Epithelial cell of esophagus (primary cell): ENCODE measurements around the gene ELAC1.
A peak's percentile ranks its signal among the peaks of the same experiment; 100 is the strongest.

Source experiments
- DNase-seq: peaks from one replicate; pipeline ENCODE4 v3.0.0; 2010; ENCODE audit warnings: low read depth
- H3K4me3 ChIP-seq: 2 replicates; pipeline ENCODE4 v1.5.1; 2011; ENCODE audit warnings: mild to moderate bottlenecking, low read length, control low read depth
- TF ChIP-seq, protein P1 (sequence below): IDR thresholded peaks from 2 replicates; pipeline ENCODE4 v1.5.1; 2011; ENCODE audit warnings: low read depth, mild to moderate bottlenecking, low read length, control low read depth, inconsistent platforms; ENCODE audit not compliant: insufficient read depth; ENCODE audit errors: missing control alignments

Gene ELAC1

DNA sequence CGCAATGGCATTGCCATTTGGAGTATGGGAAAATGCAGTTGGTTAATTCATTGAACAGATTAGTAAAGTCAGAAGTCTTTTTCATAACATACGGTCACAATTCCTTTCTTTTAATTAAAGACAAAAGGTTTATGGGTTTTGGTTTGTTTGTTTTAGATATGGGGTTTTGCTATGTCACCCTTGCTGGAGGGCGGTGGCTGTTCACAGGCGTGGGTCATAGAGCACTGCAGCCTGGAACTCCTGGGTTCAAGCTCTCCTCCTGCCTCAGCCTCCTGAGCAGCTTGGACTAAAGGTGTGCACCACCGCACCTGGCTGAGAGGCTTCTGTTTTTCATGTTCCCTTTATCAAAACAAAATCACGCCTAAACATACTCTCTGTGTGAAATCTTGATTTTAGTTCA is 18.7 kb upstream of the ELAC1 start:
- DNase-seq = no peak
- TF ChIP-seq, protein P1, sequence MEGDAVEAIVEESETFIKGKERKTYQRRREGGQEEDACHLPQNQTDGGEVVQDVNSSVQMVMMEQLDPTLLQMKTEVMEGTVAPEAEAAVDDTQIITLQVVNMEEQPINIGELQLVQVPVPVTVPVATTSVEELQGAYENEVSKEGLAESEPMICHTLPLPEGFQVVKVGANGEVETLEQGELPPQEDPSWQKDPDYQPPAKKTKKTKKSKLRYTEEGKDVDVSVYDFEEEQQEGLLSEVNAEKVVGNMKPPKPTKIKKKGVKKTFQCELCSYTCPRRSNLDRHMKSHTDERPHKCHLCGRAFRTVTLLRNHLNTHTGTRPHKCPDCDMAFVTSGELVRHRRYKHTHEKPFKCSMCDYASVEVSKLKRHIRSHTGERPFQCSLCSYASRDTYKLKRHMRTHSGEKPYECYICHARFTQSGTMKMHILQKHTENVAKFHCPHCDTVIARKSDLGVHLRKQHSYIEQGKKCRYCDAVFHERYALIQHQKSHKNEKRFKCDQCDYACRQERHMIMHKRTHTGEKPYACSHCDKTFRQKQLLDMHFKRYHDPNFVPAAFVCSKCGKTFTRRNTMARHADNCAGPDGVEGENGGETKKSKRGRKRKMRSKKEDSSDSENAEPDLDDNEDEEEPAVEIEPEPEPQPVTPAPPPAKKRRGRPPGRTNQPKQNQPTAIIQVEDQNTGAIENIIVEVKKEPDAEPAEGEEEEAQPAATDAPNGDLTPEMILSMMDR = no peak
- no peak overlapping the region for H3K4me3 ChIP-seq

DNA sequence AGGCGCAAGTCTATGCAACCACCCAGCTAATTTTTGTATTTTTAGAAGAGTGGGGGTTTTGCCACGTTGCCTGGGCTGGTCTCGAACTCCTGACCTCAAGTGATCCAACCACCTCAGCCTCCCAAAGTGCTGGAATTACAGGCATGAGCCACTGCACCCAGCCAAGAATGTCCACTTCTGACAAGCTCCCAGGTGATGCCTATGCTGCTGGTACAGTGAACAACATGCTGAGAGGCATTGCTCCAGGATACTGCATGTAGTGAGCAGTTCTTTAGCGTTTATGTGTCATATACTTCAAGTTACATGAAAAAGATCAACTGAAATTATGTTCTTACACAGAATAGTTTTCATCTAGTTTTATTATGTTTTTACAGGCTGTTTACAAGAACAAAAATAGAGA is 17.2 kb upstream of the ELAC1 start:
- no peak overlapping the region for H3K4me3 ChIP-seq
- no peak for DNase-seq
- TF ChIP-seq, protein P1 = no peak

DNA sequence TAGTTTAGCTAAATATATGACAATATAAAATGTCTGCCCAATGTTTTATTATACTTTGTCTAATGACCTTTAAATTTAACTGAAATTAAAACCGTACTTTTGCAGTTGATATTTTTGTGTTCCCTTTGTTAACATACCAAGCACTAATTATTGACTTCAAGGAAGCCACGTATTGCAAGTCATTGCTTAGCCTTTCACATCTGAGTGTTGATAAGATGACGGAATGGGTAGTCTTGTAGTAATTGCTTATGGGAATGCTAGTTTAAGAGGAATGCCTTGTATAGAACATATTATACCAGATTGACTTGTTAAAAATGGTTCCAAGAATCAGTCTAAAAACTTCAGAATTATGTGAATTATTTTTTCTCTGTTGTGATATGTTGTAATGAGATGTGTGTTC is 14.0 kb upstream of the ELAC1 start:
- TF ChIP-seq, protein P1 = no peak
- no peak for DNase-seq
- H3K4me3 ChIP-seq = no peak overlapping the region

DNA sequence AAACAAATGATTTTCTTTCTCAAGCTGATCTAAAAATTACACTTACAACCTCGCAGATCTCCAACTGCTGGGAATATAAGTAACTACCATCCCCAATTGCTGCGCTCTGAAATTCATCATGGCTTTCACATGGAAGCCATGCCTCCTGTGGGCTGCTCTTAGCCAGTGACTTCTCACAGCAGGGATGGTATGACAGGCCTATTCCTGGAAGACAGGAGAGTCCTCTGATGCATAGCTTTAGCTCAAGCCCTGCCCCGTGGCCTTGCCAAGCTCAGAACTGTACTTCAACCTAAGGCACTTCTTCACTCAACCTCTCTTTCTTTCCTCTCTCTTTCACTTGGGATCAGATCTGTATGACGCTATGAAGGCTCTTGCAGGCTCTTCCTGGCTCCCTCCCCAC is 12.6 kb upstream of the ELAC1 start:
- DNase-seq = no peak
- TF ChIP-seq, protein P1 = no peak
- no peak overlapping the region for H3K4me3 ChIP-seq

DNA sequence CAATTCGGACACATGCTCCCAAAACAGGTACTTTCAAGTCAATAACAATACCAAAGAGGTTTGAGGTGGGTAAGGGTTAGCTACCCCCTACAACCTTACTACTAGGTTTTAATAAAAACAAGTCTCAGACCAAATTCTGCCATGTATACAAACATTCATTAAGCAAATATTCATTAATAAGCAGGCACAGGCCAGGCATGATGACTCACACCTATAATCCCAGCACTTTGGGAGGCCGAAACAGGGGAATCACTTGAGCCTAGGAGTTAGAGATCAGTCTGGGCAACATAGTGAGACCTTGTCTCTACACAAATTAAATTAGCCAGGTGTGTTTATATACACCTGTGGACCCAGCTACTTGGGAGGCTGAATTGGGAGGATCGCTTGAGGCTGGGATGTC is 11.7 kb upstream of the ELAC1 start:
- peak; percentile 61 for DNase-seq
- TF ChIP-seq, protein P1 = no peak
- no peak overlapping the region for H3K4me3 ChIP-seq

DNA sequence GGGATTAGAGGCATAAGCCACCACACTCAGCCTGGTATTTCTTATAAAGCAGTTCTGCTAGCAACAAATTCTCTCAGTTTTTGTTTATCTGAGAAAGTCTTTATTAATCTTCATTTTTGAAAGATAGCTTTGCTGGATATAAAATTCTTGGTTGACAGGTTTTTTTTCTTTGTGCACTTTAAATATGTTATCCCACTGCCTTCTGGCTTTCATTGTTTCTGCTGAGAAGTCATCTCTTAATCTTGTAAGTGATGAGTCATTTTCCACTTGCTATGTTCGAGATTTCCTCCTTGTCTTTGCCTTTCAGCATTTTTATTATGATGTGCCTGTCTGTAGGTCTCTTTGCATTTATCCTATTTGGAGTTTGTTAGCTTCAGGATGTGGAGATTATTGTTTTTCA is 5.9 kb upstream of the ELAC1 start:
- no peak for DNase-seq
- TF ChIP-seq, protein P1 = no peak
- no peak overlapping the region for H3K4me3 ChIP-seq

DNA sequence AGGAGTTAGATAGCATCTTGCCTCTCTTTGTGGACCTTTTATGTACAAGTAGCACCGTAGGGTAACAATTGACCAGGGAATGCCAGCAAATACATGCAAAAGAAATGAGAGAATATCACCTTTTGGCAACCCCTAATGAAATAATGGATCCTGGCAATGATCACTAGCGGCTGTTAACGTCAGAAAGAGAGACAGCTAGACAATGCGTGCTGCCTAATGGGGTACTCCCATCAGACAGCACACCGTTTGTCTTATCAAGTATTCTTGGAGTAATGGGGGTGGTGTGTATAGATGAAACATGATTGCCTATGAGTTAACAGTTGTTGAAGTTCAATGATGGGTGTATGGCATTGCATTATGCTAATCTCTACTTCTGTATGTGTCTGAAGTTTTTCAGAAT is 1.6 kb downstream of the ELAC1 start:
- no peak for DNase-seq
- TF ChIP-seq, protein P1 = no peak
- no peak overlapping the region for H3K4me3 ChIP-seq
